Measurements from ENCODE around the gene FABP7.
"Not testable (repeated sequence)": the region's sequence is repeated elsewhere in the genome, so short reads cannot be mapped to it uniquely, and the experiment has no call there.

The FABP7 gene

GRCh38 chr6:122779667-122780066 is at the start of gene FABP7:
Gene FABP7, plus strand, starts transcription at chr6:122779716. Its CDS starts 79 bp downstream, at chr6:122779795.
- no peak for DNase-seq

- no peak for DNase-seq
Measured at GRCh38 chr6:122730334-122730733, 49.2 kb upstream of the FABP7 start.

- DNase-seq, result no peak
Measured at GRCh38 chr6:122730775-122731386, 48.6 kb upstream of the FABP7 start.

GRCh38 chr6:122733259-122733658 is 46.3 kb upstream of the FABP7 start:
- no peak for DNase-seq

- DNase-seq, result no peak
Measured at GRCh38 chr6:122734529-122735395, 44.8 kb upstream of the FABP7 start.

- no peak for DNase-seq
Measured at GRCh38 chr6:122735582-122735981, 43.9 kb upstream of the FABP7 start.

GRCh38 chr6:122736163-122736562 is 43.4 kb upstream of the FABP7 start:
- DNase-seq, result no peak

GRCh38 chr6:122736616-122737015 is 42.9 kb upstream of the FABP7 start:
- DNase-seq, result no peak

- no peak for DNase-seq
Measured at GRCh38 chr6:122740091-122740490, 39.4 kb upstream of the FABP7 start.

GRCh38 chr6:122740936-122741335 is 38.6 kb upstream of the FABP7 start:
- DNase-seq, result no peak

GRCh38 chr6:122744247-122744646 is 35.3 kb upstream of the FABP7 start:
- not testable (repeated sequence) for DNase-seq

GRCh38 chr6:122744856-122745255 is 34.7 kb upstream of the FABP7 start:
- DNase-seq, result not testable (repeated sequence)

GRCh38 chr6:122746688-122747087 is 32.8 kb upstream of the FABP7 start:
- DNase-seq, result no peak

- DNase-seq, result no peak
Measured at GRCh38 chr6:122747573-122747972, 31.9 kb upstream of the FABP7 start.

- DNase-seq, result not testable (repeated sequence)
Measured at GRCh38 chr6:122748945-122749344, 30.6 kb upstream of the FABP7 start.

GRCh38 chr6:122749451-122750050 is 30.0 kb upstream of the FABP7 start:
- DNase-seq, result no peak

GRCh38 chr6:122751326-122751725 is 28.2 kb upstream of the FABP7 start:
- DNase-seq, result no peak

- DNase-seq, result no peak
Measured at GRCh38 chr6:122752459-122752858, 27.1 kb upstream of the FABP7 start.

- no peak for DNase-seq
Measured at GRCh38 chr6:122753000-122753687, 26.4 kb upstream of the FABP7 start.

GRCh38 chr6:122753688-122754056 is 25.8 kb upstream of the FABP7 start:
- no peak for DNase-seq

- DNase-seq, result no peak
Measured at GRCh38 chr6:122754191-122754731, 25.3 kb upstream of the FABP7 start.

- DNase-seq, result no peak
Measured at GRCh38 chr6:122755901-122756300, 23.6 kb upstream of the FABP7 start.

GRCh38 chr6:122758927-122759334 is 20.6 kb upstream of the FABP7 start:
- no peak for DNase-seq

All from activated CD8-positive, alpha-beta memory T cell treated with anti-CD3 and anti-CD28 coated beads, Interleukin-2, amount 50 U/mL, for 48 hours (primary cell).